ENCODE data around the gene ZFYVE28. TPM values are rescaled to one million over a fixed set of nuclear protein-coding genes. Genes with fewer than 3 reads are reported as not detected.
A peak's percentile ranks its signal among the peaks of the same experiment; 100 is the strongest.

Gene ZFYVE28
- total RNA-seq, 1 donor from 2014 or later, result 0.39 TPM

GRCh38 chr4:2462992-2463762 is 44.7 kb upstream of the ZFYVE28 start:
- H3K4me1 Mint-ChIP-seq, result peaks cover 18% of the 10 kb centered on the region

GRCh38 chr4:2462218-2462991 is 44.0 kb upstream of the ZFYVE28 start:
- Histone ChIP-seq H3K27me3 (peaks cover 34% of the 10 kb centered on the region), H3K27ac (no peak overlapping the region), H3K9me3 (ENCODE audit: low read depth) (no peaks in the 10 kb centered on the region), H3K4me3 (peak overlapping the region; percentile 56), H3K4me1 (peaks cover 5% of the 10 kb centered on the region), H3K36me3 (no peaks in the 10 kb centered on the region), H4K20me1 (ENCODE audit: low read depth) (no peaks in the 10 kb centered on the region), H3K9ac (no peak overlapping the region), H3K79me2 (ENCODE audit: low read depth) (peaks cover 9% of the 10 kb centered on the region), H2AFZ (replicated peaks) (peak overlapping the region; percentile 82), H3F3A (ENCODE audit: low read depth) (peaks cover 27% of the 10 kb centered on the region), H3K4me2 (peak overlapping the region; percentile 80)
- DNase-seq (ENCODE audit: low spot score), result peak; percentile 93
- Mint-ChIP-seq H3K4me3 (peak overlapping the region; percentile 83), H3K9me3 (no peaks in the 10 kb centered on the region), H3K27me3 (ENCODE audit: insufficient read depth, low read depth) (peaks cover 9% of the 10 kb centered on the region), H3K4me1 (peaks cover 13% of the 10 kb centered on the region), H3K36me3 (peaks cover 1% of the 10 kb centered on the region), H3K27ac (no peak overlapping the region)
- peak; percentile 57 for TF ChIP-seq CTCF (IDR thresholded peaks at IDR 0.05)
- TF ChIP-seq EZH2phosphoT487 (IDR thresholded peaks at IDR 0.05), result no peak

More at GRCh38 chr4:2462992-2463762, 44.7 kb upstream of the ZFYVE28 start:
- Histone ChIP-seq H3K4me2 (peak overlapping the region; percentile 80), H4K20me1 (ENCODE audit: low read depth) (no peaks in the 10 kb centered on the region), H3F3A (ENCODE audit: low read depth) (peaks cover 31% of the 10 kb centered on the region), H3K27me3 (peaks cover 34% of the 10 kb centered on the region), H3K9me3 (ENCODE audit: low read depth) (no peaks in the 10 kb centered on the region), H3K4me1 (peaks cover 5% of the 10 kb centered on the region), H3K36me3 (no peaks in the 10 kb centered on the region), H2AFZ (replicated peaks) (no peak overlapping the region), H3K79me2 (ENCODE audit: low read depth) (peaks cover 17% of the 10 kb centered on the region), H3K9ac (no peak overlapping the region), H3K4me3 (peak overlapping the region; percentile 56), H3K27ac (no peak overlapping the region)
- Mint-ChIP-seq H3K27ac (no peak overlapping the region), H3K27me3 (ENCODE audit: insufficient read depth, low read depth) (peaks cover 9% of the 10 kb centered on the region), H3K36me3 (peaks cover 5% of the 10 kb centered on the region), H3K4me3 (peak overlapping the region; percentile 83), H3K9me3 (no peaks in the 10 kb centered on the region)
- TF ChIP-seq EZH2phosphoT487 (IDR thresholded peaks at IDR 0.05) (no peak), EZH2 (IDR thresholded peaks at IDR 0.05) (peak; percentile 37)
- DNase-seq (ENCODE audit: low spot score), result peak; percentile 26

- Histone ChIP-seq H3K27me3 (peaks cover 34% of the 10 kb centered on the region), H3K27ac (no peak overlapping the region), H3K79me2 (ENCODE audit: low read depth) (peaks cover under 1% of the 10 kb centered on the region), H3K4me1 (peaks cover 5% of the 10 kb centered on the region), H3K36me3 (no peaks in the 10 kb centered on the region), H4K20me1 (ENCODE audit: low read depth) (no peaks in the 10 kb centered on the region), H3K4me3 (no peak overlapping the region), H3K9me3 (ENCODE audit: low read depth) (no peaks in the 10 kb centered on the region), H2AFZ (replicated peaks) (no peak overlapping the region), H3K4me2 (no peak overlapping the region), H3F3A (ENCODE audit: low read depth) (peaks cover 27% of the 10 kb centered on the region), H3K9ac (no peak overlapping the region)
- Mint-ChIP-seq H3K4me1 (peaks cover 8% of the 10 kb centered on the region), H3K4me3 (peak overlapping the region; percentile 83), H3K9me3 (no peaks in the 10 kb centered on the region), H3K36me3 (peaks cover 1% of the 10 kb centered on the region), H3K27ac (no peak overlapping the region), H3K27me3 (ENCODE audit: insufficient read depth, low read depth) (peaks cover 9% of the 10 kb centered on the region)
- TF ChIP-seq EZH2 (IDR thresholded peaks at IDR 0.05) (no peak), CTCF (IDR thresholded peaks at IDR 0.05) (no peak), EZH2phosphoT487 (IDR thresholded peaks at IDR 0.05) (no peak)
- no peak for DNase-seq (ENCODE audit: low spot score)
Observed at GRCh38 chr4:2461246-2461960, 43.0 kb upstream of the ZFYVE28 start.
